NCI-H2029 treated with DMSO at 0.1 percent for 48 hours (cell line): ENCODE data around the gene ZFHX3.

Experiments used
- DNase-seq: peaks from one replicate; lab custom pipeline; 2025; lab: John Stamatoyannopoulos, UW

ZFHX3 gene

GRCh38 chr16:72928090-72928981 lies 119.6 kb downstream of the ZFHX3 start:
- no peak for DNase-seq

DNA sequence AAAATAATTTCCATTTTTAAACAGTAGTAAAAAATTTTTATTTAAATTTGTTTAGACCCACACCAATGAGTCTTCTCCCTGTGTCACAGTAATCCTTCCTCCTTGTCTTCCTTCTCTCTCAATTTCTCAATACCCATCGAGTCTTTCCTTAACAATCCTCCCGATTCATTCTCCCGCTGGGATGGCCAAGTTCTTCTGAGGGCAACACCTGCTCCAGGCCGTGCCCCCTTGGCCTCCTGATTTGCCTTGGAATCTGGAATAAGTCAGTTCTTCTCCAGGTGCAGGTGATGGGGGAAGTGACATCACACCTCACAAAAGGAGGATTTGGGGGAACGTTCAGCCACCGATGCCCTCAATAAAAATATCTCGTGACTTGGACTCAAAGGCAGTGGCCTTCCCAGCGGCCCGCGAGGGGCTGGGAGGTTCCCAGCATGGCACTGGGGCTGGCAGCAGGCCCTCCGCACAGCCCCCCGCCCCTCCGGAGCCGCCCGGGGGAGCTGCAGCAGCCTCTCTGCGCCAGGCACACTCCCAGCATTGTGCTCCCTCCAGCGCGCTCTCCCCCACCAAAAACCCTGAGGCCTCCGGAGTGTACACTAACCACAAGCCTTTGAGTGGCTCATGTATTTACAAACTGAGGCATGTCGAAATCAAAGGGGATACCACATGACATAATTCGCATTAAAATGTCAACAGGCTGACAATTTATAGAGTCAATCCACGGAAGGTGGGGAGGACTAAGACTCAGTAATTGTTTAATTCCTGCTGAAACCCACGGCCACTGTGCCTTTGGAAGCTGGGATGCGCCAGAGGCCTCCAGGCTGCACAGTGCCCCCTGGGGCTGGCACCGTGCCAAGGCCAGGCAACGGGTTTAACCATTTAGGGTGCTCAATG lies 120.5 kb downstream of the ZFHX3 start:
- peak; percentile 28 for DNase-seq

GRCh38 chr16:72926177-72927070 lies 121.5 kb downstream of the ZFHX3 start:
- no peak for DNase-seq

GRCh38 chr16:72925631-72925979 lies 122.3 kb downstream of the ZFHX3 start:
- no peak for DNase-seq

DNA sequence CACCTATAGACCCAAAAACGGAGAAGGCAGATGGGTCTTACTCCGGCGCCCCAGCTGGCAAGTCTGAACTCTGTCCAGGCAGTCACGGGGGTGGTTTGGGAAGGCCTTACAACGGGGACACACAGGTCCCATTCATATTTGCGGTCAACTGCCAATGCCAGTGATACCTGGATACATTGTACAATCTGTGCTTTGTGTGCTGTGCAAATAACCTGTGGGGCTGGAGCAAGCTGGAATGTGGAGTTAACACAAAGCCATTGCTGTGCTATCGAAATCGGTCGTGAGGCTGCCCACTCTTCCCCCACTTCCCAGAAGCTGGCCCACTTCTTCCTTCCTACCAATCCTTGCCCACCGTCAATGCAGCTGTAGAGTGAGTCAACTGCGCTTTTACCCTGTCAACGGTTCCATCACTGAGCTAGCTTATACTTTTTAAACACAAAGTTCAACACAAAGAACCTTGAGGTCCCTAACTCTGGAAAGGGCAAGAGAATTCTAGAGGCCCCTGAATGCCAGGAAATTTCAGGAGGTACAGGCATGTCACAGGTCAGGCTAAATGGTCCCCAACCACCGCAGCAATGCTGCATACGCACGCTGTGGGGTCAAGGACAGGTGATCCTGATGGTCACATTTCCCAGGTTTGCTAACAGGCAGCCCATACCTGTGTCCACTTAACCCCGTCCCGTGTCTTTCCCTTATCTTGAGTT lies 122.8 kb downstream of the ZFHX3 start:
- DNase-seq, result no peak

DNA sequence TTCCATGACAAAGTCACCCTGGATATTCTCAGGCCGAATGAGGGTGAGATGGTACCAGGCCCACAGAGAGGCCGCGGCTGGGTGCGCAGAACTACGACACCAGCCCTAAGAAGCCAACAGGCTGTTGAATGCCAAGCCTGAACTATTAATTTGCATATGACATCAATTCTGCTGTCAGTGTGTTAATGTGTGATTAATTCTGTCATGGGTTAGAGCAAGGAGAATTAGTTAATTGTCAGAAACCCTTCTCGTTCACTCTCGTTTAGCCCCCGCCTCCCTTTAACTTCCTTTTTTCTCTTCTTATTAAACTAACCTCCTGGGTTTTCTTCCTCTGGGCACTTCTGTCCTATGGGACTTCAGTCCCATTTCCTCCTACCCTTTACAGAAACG lies 123.4 kb downstream of the ZFHX3 start:
- no peak for DNase-seq

DNA sequence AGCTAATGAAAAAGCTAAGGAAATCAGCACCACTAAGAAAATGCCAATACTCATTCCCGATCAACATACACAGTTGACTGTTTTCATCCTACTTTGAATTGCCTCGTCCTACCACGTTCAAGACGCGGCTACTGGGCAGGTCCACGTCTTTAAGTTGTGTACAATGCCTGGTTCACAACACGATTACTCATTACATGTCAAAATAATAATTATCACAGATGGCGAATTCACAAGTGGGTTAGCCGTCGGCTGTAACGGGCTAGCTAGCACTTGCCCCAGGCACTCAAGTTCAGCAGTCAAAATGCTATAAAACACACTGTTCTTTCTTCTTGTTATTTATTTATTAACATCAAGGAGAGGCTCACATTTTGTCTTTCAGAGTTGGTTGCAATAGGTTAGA lies 124.2 kb downstream of the ZFHX3 start:
- DNase-seq, result no peak

GRCh38 chr16:72922714-72923113 lies 125.2 kb downstream of the ZFHX3 start:
- no peak for DNase-seq

GRCh38 chr16:72921620-72922019 lies 126.3 kb downstream of the ZFHX3 start:
- DNase-seq, result no peak

GRCh38 chr16:72921106-72921505 lies 126.8 kb downstream of the ZFHX3 start:
- DNase-seq, result no peak

- DNase-seq, result no peak
Measured at GRCh38 chr16:72917051-72917450, 130.9 kb downstream of the ZFHX3 start.

- DNase-seq, result no peak
Measured at GRCh38 chr16:72915331-72915730, 132.6 kb downstream of the ZFHX3 start.

DNA sequence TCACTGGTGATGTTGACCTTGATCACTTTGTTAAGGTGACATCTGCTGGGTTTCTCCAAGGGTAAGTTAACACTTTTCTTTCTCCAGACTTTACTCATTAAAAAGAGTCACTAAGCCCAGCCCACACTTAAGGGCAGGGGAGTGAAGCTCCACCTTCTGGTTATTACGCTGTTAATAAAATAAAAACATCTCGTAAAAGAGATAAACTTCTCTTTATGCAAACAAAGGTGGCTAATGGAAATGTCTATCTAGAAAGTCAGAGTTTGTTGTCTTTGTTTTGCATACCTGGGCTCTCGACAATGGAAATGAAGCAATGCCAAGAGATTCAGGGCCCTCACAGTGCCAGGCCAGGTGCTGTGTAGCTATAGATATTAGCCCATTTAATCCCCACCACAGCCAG lies 134.4 kb downstream of the ZFHX3 start:
- no peak for DNase-seq

GRCh38 chr16:72911971-72912370 lies 136.0 kb downstream of the ZFHX3 start:
- DNase-seq, result no peak

DNA sequence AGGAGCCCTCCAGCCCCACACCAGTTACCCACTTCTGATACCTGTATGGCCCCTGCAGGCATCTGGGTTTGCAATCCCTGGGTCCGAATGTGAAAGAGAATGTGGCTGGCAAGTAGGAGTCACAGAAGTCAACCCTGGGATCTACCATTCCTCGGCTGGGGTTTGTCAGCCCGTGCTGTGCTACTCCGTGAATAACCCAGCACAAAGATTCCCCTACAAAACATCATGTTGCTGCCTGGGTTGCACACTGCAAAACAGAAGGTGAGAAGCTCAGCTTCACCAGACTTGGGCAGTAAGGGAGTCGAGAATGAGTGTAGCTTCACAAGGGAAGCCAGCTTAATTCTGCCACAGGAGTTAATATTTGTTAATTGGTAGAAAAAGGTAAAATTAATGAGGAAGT lies 137.1 kb downstream of the ZFHX3 start:
- DNase-seq, result no peak

- DNase-seq, result no peak
Measured at GRCh38 chr16:72910381-72910780, 137.5 kb downstream of the ZFHX3 start.

- no peak for DNase-seq
Measured at GRCh38 chr16:72909196-72909595, 138.7 kb downstream of the ZFHX3 start.

GRCh38 chr16:72908362-72909167 lies 139.4 kb downstream of the ZFHX3 start:
- DNase-seq, result no peak

DNA sequence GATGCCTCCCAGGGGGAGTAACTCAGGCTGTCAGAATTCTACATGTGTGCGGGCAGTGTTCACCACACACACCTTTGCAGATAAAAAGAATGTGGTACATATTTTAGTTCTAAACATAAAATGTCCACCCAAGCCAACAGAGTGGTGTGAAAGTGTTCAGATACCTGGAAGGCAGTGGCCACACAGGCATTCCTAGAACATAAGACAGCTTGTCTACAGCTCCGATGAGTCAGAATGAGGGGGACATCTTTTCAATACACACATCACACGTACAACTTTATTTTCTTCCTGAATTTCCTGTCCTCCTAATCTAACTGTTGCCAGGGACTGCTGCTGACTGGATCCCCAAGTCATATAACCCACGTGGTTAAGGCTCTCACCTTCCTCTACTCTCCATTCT lies 142.3 kb downstream of the ZFHX3 start:
- DNase-seq, result no peak

DNA sequence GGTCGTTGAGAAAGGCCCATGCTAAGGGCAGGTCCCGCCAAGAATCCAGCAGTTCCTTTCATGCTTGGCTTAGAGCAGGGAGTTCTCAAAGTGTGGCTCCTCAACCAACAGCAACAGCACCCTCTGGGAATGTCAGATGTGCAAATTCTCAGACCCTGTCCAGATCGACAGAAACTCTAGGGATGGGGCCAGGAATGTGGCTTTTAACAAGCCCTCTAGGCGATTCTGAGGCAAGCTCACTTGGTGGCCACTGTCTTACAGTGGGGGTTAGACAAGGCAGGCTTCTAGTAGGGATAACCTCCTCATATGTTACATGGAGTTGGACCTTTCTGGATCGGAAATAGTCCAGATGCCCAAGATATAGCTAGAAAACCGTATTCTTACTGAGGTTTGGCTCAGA lies 144.8 kb downstream of the ZFHX3 start:
- no peak for DNase-seq

GRCh38 chr16:72902206-72902605 lies 145.7 kb downstream of the ZFHX3 start:
- DNase-seq, result no peak
